ENCODE results near the gene TENT5C. TPM values are rescaled to one million over a fixed set of nuclear protein-coding genes. Genes with fewer than 3 reads are reported as not detected.
A peak's percentile ranks its signal among the peaks of the same experiment; 100 is the strongest.

TENT5C gene
- total and polyA plus RNA-seq, 9 of the 15 experiments (the other 6 are each of a cell fraction or from before 2014, with no cell fraction given) = 1.8 to 7.7 (median 4.0) TPM

DNA sequence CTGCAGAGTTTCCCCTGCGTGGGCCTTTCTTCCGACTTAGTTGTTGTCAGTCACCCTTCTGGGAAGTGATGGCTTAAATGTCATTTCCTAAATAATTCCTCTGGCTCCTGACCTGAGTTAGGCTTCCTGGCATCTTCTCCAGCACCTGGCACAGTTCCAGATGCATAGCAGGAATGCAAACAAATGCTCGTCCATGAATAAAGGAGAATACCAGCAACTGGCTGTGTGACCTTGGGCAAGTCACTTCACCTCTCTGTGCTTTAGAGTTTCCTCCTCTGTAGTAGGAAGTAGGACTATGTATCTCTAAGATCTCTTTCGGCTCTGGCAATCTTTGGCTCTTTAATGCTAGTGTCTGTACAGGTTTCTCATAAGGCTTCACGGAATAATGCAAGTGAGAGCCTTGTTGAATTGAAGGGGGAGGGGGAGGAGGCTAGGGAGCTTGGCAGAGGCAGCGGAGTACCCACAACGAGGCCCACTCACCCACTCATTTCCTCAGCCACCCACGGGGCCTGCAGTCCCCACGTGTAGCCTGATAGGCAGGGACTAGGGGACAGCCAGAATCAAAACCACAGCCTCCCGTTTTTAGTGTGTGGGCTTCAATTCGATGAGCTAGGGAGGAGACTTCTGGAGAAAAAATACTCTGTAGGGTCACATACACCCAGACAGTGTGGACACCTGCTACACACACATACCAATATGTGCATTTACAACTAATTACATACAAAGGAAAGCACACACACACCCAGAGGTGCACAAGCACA lies 48.1 kb downstream of the TENT5C start (continued):
- TF ChIP-seq AFF1 (IDR thresholded peaks at IDR 0.05; ENCODE audit: low read depth in 1 of 2, partially characterized antibody in 2 of 2) (peak in 1 of 2 experiments; percentile 40), ADNP (tag; IDR thresholded peaks at IDR 0.05) (peak; percentile 78), HDAC2 (IDR thresholded peaks at IDR 0.05) (peak; percentile 80), ZNF121 (CRISPR knock-in tag; conservative IDR thresholded peaks at IDR 0.05) (no peak), RREB1 (CRISPR knock-in tag; IDR thresholded peaks at IDR 0.05) (no peak), ESRRB (CRISPR knock-in tag; IDR thresholded peaks at IDR 0.05; ENCODE audit: borderline replicate concordance) (no peak), SAFB (IDR thresholded peaks at IDR 0.05; ENCODE audit: borderline replicate concordance, low read depth, low read length) (no peak), RCOR1 (IDR thresholded peaks at IDR 0.05; ENCODE audit: borderline replicate concordance in 1 of 2, low read depth in 2 of 2, low read length in 2 of 2) (peak in 1 of 2 experiments; percentile 53; a peak in 1 of 4 replicates), SLC30A9 (CRISPR knock-in tag; IDR thresholded peaks at IDR 0.05) (no peak), SRSF9 (IDR thresholded peaks at IDR 0.05; ENCODE audit: borderline replicate concordance, low read depth, low read length) (no peak), HNRNPLL (IDR thresholded peaks at IDR 0.05; ENCODE audit: low read depth, low read length, poor library complexity, severe bottlenecking) (no peak), FOXM1 (IDR thresholded peaks at IDR 0.05; ENCODE audit: low read depth) (no peak), FOXM1 (CRISPR knock-in tag; IDR thresholded peaks at IDR 0.05; ENCODE audit: low read depth) (no peak), RBM25 (IDR thresholded peaks at IDR 0.05; ENCODE audit: low read depth, low read length, severe bottlenecking) (peak; percentile 97), ZNF311 (CRISPR knock-in tag; IDR thresholded peaks at IDR 0.05) (no peak), NFIC (IDR thresholded peaks at IDR 0.05) (peak; percentile 82)
- TF ChIP-seq, protein P1, sequence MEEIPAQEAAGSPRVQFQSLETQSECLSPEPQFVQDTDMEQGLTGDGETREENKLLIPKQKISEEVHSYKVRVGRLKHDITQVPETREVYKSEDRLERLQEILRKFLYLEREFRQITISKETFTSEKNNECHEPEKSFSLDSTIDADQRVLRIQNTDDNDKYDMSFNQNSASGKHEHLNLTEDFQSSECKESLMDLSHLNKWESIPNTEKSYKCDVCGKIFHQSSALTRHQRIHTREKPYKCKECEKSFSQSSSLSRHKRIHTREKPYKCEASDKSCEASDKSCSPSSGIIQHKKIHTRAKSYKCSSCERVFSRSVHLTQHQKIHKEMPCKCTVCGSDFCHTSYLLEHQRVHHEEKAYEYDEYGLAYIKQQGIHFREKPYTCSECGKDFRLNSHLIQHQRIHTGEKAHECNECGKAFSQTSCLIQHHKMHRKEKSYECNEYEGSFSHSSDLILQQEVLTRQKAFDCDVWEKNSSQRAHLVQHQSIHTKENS (CRISPR knock-in tag; IDR thresholded peaks at IDR 0.05) = no peak

Data from K562 (cell line).